ENCODE results near the gene GPR34.
"Not testable (repeated sequence)": the region's sequence is repeated elsewhere in the genome, so short reads cannot be mapped to it uniquely, and the experiment has no call there.

Gene GPR34

GRCh38 chrX:41693024-41693423 is 4.3 kb downstream of the GPR34 start:
- DNase-seq (ENCODE audit: low spot score): no peak

GRCh38 chrX:41695426-41695825 is 6.7 kb downstream of the GPR34 start:
- DNase-seq (ENCODE audit: low spot score): no peak

GRCh38 chrX:41703574-41704029 is 14.8 kb downstream of the GPR34 start:
- DNase-seq (ENCODE audit: low spot score): no peak

- DNase-seq (ENCODE audit: low spot score): no peak
These were observed 16.3 kb downstream of the GPR34 start for GRCh38 chrX:41705042-41705441.

- peak; percentile 21 for DNase-seq (ENCODE audit: low spot score)
These were observed 17.1 kb downstream of the GPR34 start for GRCh38 chrX:41705680-41706374.

DNA sequence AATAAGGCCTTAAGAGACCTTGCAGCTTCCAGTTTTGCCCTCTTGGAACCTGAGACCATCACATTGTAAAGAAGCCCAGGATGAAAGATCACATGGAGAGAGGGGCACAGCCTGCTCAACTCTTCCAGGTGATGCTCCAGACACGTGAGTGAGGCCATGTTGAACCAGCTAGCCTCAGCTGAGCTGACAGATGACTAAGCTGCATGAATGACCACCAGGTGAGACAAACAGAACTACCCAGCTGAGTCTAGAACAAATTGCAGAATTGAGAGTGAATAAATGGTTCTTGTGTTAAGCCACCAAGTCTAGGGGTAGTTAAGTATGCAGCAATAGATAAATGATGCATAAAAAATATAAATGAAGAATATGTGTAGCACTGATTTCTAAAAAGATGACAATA is 18.4 kb downstream of the GPR34 start:
- DNase-seq (ENCODE audit: low spot score): no peak

DNA sequence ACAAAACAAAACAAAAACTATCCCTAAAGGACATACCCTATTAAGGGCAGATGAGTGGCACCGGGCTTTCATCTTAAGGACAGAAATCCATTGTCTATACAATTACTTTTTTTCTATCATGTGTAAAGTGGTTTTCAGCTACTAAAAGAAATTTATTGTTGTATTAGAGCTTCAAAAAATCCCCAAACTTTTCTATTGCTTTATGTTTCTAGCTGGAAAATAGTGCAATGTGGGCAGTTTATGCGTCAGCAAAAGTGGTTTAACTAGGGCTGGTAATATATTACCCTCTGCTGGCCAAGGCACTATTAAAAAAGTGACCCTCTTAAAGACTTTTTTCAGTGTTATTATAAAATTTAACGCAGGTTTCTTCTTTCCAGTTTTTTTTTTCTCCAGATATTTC is 19.7 kb downstream of the GPR34 start:
- DNase-seq (ENCODE audit: low spot score): no peak

GRCh38 chrX:41711021-41711667 is 22.4 kb downstream of the GPR34 start:
- no peak for DNase-seq (ENCODE audit: low spot score)

GRCh38 chrX:41716222-41716621 is 27.4 kb downstream of the GPR34 start:
- no peak for DNase-seq (ENCODE audit: low spot score)

- DNase-seq (ENCODE audit: low spot score): no peak
These were observed 28.1 kb downstream of the GPR34 start for GRCh38 chrX:41716767-41717473.

DNA sequence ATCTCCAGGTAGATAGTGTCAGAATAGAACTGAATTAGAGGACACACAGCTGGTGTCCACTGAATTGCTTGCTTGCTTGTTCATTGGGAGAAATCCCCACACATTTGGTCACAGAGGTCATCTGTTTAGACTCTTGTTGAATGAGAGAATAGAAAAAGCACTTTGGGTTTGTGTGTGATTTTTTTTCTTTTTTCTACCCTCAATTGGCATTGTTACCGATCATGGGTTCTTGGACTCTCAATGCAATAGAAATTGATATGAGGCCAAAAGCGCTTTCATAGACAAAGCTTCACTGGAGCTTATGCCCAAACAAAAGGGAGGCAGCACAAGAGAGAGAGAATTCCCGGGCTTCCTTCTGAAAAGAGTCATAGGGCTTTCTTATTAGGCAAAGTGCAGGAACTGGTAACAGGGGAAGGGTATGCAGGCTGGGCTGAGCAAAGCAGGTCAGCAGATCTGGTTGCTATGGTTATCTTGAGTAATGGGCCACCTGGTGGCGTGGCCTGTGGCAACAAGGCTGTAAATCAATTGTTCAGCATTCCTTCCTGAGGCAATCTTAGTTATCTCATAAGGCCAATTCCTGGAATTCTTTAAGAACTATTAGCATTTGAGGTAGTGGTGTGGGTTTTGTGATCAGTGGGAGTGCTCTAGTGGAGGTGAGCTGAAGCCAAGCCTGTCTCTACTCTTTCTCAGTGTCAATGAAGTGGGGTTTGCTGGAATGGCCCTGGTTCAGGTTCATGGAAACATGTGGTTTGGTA is 29.9 kb downstream of the GPR34 start:
- peak; percentile 32 for DNase-seq (ENCODE audit: low spot score)

GRCh38 chrX:41719610-41720009 is 30.8 kb downstream of the GPR34 start:
- not testable (repeated sequence) for DNase-seq (ENCODE audit: low spot score)

DNA sequence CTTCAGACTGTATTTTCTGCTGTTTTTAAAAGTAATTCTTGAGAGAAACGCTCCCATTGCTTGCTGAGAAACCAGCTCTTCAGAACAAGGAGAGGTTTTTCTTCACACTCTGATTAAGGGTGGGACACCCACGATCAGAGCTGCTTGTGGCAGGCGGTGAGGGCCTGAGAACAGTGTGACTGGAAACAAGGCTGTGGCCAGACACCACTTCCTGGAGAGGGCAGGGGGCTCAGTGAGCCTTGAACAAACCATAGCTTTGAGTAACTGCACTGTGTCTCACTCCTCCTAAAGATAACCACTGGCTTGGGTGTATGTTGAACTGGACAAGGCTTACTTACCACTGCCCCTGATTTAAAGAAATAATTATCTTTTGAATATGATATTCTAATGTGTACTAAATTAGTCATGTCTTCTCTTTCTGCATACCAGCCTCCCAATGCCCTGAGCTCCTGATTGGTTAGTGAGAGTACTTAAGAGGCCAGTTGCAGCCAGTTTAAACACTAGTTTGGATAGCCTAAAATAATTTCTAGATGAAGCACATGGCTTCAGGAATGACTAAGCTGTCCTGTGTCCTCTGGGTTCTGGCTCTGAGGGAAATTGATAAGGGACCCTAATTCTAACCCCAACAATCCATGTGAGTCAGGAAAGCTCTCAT is 31.5 kb downstream of the GPR34 start:
- DNase-seq (ENCODE audit: low spot score): no peak

- DNase-seq (ENCODE audit: low spot score): no peak
These were observed 32.8 kb downstream of the GPR34 start for GRCh38 chrX:41721590-41721989.

- DNase-seq (ENCODE audit: low spot score): no peak
These were observed 33.4 kb downstream of the GPR34 start for GRCh38 chrX:41722214-41722613.

DNA sequence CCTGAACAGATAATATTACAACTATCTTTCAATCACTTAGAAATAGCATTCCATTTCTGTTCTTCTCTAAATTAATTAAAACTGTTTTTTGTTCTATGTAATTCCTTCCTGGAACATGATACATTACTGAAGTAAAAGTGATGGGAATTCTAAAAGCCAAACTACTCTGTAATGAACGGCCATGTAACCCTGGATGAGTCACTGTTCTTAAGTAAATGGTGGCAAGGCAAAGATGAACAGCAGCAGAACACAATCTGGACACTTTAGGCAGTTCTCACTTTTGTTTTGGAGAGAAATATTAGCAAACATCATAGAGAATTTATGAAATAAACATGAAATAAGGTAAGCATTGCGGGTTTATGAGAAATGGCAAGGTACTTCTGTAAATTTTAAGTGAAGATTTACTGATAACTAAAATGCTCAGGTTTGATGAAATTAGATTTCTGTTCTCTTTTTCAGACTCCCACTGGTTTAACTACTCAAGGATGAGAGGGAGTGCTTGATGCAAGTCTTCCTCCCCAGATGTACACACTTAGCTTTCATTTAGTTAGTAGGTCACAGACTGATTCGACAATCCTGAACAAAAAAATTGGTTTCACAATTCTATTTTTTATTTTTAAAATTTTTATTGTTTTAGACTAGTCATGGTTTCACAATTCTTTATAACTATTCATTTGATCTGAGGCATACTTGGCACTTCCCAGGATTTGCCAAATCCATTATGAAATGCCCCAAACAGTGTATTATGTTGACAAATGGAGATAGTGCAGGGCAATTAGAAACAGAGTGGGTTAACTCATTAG is 34.2 kb downstream of the GPR34 start:
- no peak for DNase-seq (ENCODE audit: low spot score)

GRCh38 chrX:41723826-41724225 is 35.1 kb downstream of the GPR34 start, which contains the start of gene GPR82:
Gene GPR82, plus strand, starts transcription at chrX:41724181. Its CDS starts 2,846 bp downstream, at chrX:41727027.
- no peak for DNase-seq (ENCODE audit: low spot score)

- no peak for DNase-seq (ENCODE audit: low spot score)
These were observed 39.4 kb downstream of the GPR34 start for GRCh38 chrX:41728125-41728524.

DNA sequence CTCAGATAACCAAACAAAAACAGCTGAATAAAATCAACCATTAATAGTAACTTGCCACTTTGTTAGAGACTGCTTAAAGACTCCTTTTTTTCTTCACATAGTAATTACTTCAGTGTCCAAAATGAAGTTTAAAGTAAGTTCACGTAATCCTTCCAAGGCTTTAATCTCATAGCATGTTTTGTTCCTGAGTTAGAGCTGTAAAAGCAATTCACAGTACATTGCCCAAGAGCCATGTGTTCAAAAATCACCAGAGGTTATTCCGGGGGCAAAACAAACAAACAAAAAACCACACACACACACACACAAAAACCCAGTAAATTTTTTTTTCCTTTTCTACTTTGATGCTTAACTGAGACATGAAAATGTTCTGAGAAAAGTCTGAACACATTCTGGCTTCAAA is 41.3 kb downstream of the GPR34 start:
- DNase-seq (ENCODE audit: low spot score): no peak

- no peak for DNase-seq (ENCODE audit: low spot score)
These were observed 43.5 kb downstream of the GPR34 start for GRCh38 chrX:41732260-41732659.

DNA sequence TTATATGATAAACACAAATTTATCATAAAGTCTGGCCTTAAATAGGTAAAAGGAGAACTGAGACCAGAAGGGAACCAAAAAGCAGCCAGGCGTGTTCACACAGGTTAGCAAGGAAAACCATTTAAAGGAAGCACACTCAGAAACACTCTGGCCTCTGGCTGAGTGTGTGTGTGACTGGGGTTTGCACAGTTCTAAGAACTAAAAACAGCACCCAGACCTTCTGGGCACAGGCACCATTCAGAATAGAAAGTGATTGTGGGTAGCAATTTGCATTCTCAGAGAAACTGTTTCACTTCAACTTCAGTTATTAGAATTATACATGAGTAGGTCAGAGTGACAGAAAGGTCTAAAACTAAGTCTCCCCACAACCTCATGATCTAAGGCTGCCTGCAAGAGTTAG is 45.2 kb downstream of the GPR34 start:
- DNase-seq (ENCODE audit: low spot score): no peak
